ENCODE measurements around the gene LSM7.

DNA sequence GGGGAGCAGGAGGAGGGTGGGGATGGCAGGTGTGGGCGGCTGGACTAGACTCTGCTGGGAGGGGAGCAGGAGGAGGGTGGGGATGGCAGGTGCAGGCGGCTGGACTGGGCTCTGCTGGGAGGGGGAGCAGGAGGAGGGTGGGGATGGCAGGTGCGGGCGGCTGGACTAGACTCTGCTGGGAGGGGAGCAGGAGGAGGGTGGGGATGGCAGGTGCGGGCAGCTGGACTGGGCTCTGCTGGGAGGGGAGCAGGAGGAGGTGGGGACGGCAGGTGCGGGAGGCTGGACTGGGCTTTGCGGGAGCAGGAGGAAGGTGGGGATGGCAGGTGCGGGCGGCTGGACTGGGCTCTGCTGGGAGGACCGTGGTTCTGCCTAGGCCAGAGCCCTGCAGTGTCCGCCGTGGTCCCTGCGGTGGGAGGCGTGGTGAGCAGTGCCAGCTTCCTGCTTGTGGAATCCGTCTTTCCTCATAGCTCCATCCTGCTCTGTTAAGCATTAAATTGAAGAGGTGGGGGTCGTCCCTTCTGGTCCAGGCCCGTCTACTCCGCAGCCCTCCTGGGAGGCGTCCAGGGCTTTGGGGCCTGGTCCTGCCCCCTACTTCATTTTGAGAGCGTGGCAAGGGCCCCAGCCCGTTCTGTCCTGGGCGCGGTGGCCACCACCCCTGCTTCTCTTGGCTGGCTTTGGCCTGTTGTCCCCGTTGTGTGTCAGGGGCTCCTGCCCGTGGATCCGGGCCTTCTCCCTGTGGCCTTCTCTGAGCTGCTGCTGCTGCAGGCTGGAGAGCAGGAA, 4.8 kb upstream of the LSM7 start:
- TF ChIP-seq, protein P1, sequence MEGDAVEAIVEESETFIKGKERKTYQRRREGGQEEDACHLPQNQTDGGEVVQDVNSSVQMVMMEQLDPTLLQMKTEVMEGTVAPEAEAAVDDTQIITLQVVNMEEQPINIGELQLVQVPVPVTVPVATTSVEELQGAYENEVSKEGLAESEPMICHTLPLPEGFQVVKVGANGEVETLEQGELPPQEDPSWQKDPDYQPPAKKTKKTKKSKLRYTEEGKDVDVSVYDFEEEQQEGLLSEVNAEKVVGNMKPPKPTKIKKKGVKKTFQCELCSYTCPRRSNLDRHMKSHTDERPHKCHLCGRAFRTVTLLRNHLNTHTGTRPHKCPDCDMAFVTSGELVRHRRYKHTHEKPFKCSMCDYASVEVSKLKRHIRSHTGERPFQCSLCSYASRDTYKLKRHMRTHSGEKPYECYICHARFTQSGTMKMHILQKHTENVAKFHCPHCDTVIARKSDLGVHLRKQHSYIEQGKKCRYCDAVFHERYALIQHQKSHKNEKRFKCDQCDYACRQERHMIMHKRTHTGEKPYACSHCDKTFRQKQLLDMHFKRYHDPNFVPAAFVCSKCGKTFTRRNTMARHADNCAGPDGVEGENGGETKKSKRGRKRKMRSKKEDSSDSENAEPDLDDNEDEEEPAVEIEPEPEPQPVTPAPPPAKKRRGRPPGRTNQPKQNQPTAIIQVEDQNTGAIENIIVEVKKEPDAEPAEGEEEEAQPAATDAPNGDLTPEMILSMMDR (conservative IDR thresholded peaks at IDR 0.05; ENCODE audit: low read depth, low read length): no peak
- no peak for TF ChIP-seq EZH2 (IDR thresholded peaks at IDR 0.05; ENCODE audit: borderline replicate concordance, low read depth, low read length, poor library complexity, severe bottlenecking)
